Natural killer cell (primary cell): ENCODE data around the gene TTLL6. TPM values are rescaled to one million over a fixed set of nuclear protein-coding genes. Genes with fewer than 3 reads are reported as not detected.
"Not testable (repeated sequence)": the region's sequence is repeated elsewhere in the genome, so short reads cannot be mapped to it uniquely, and the experiment has no call there.

ENCODE experiments used
- ATAC-seq, 3 donors: fragments of 150-1000 bp in 2 of 3; fragments of 200-7000 bp in 1 of 3; cut with Tn5 transposase; 1 replicate in 1 of 3; 2 replicates in 2 of 3; pipeline ENCODE4 v1.10.0; 2021; ENCODE audit warnings: mild to moderate bottlenecking in 2 of 3, moderate library complexity in 2 of 3
- DNase-seq, 2 donors: peaks; one replicate each; pipeline versions ENCODE4 v3.0.0 to v3.0.0-alpha.2; 2013 to 2021; ENCODE audit warnings: mixed read lengths in 1 of 2
- H3K27ac ChIP-seq: one replicate; pipeline ENCODE4 v1.5.1; 2013; ENCODE audit warnings: mild to moderate bottlenecking, low read length
- H3K27me3 ChIP-seq: one replicate; pipeline ENCODE4 v1.6.1; 2013; ENCODE audit warnings: low read length; ENCODE audit not compliant: control insufficient read depth, insufficient read depth
- H3K36me3 ChIP-seq: one replicate; pipeline ENCODE4 v1.6.1; 2013; ENCODE audit warnings: low read length; ENCODE audit not compliant: control insufficient read depth, insufficient read depth
- H3K4me1 ChIP-seq: one replicate; pipeline ENCODE4 v1.6.1; 2013; ENCODE audit warnings: low read length; ENCODE audit not compliant: control insufficient read depth, insufficient read depth
- H3K4me3 ChIP-seq: one replicate; pipeline ENCODE4 v1.5.1; 2013; ENCODE audit warnings: low read length
- H3K9me3 ChIP-seq: one replicate; pipeline ENCODE4 v1.6.1; 2013; ENCODE audit warnings: low read length; ENCODE audit not compliant: control insufficient read depth, insufficient read depth
- H3K27ac Mint-ChIP-seq, 2 donors: one replicate each; pipeline ENCODE4 v1.8.0; 2022; ENCODE audit warnings: mild to moderate bottlenecking in 2 of 2, mixed read lengths in 2 of 2, moderate library complexity in 1 of 2
- H3K27me3 Mint-ChIP-seq, 2 donors: one replicate each; pipeline ENCODE4 v1.8.0; 2022; ENCODE audit warnings: low read depth in 2 of 2, mixed read lengths in 2 of 2
- H3K36me3 Mint-ChIP-seq: one replicate; pipeline ENCODE4 v1.8.0; 2022; ENCODE audit warnings: mixed read lengths
- H3K4me1 Mint-ChIP-seq, 2 donors: one replicate each; pipeline ENCODE4 v1.8.0; 2022; ENCODE audit warnings: mixed read lengths in 2 of 2
- H3K4me3 Mint-ChIP-seq: one replicate; pipeline ENCODE4 v1.8.0; 2022; ENCODE audit warnings: mild to moderate bottlenecking, moderate library complexity, mixed read lengths
- H3K9me3 Mint-ChIP-seq, 2 donors: one replicate each; pipeline ENCODE4 v1.8.0; 2022; ENCODE audit warnings: mixed read lengths in 2 of 2
- WGBS: methylation state at CpG from one replicate; pipeline ENCODE4 v1.1.7; 2013; ENCODE audit warnings: missing lambda C conversion rate; ENCODE audit not compliant: insufficient coverage; 5-methylcytosine and 5-hydroxymethylcytosine counted together
- intact Hi-C: fragments of 100-400 bp; cut with micrococcal nuclease; formaldehyde crosslinking; loops from one replicate; pipeline ENCODE4 v1.14.2; 2022
- total RNA-seq, 4 donors: library from RNA; stranded (reverse); fragments of 120-200 nt in 1 of 4; gene quantifications; one replicate each; pipeline versions ENCODE4 v1.2.3 to v1.2.4, GENCODE V29; 2013 to 2022
- TF ChIP-seq, protein P1 (sequence below): fragments of 200-600 bp; IDR thresholded peaks from one replicate; pipeline ENCODE4 v1.8.0; 2022; ENCODE audit warnings: antibody characterized with exemption

TTLL6 gene
- total RNA-seq, 3 donors from 2014 or later (not counting 1 experiment from before 2014, with no cell fraction given) = not detected

GRCh38 chr17:48800626-48801217, 16.3 kb downstream of the TTLL6 start:
- intact Hi-C loops = no loop called here
- DNase-seq (no peak), ATAC-seq (no peak)
- H3K4me1 ChIP-seq = no peaks in the 10 kb centered on the region
- H3K9me3 ChIP-seq = no peaks in the 10 kb centered on the region
- TF ChIP-seq, protein P1, sequence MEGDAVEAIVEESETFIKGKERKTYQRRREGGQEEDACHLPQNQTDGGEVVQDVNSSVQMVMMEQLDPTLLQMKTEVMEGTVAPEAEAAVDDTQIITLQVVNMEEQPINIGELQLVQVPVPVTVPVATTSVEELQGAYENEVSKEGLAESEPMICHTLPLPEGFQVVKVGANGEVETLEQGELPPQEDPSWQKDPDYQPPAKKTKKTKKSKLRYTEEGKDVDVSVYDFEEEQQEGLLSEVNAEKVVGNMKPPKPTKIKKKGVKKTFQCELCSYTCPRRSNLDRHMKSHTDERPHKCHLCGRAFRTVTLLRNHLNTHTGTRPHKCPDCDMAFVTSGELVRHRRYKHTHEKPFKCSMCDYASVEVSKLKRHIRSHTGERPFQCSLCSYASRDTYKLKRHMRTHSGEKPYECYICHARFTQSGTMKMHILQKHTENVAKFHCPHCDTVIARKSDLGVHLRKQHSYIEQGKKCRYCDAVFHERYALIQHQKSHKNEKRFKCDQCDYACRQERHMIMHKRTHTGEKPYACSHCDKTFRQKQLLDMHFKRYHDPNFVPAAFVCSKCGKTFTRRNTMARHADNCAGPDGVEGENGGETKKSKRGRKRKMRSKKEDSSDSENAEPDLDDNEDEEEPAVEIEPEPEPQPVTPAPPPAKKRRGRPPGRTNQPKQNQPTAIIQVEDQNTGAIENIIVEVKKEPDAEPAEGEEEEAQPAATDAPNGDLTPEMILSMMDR = no peak
- H3K27ac ChIP-seq = no peak overlapping the region
- H3K4me3 ChIP-seq = no peak overlapping the region
- no peak overlapping the region for H3K4me3 Mint-ChIP-seq
- H3K9me3 Mint-ChIP-seq = no peaks in the 10 kb centered on the region
- no peaks in the 10 kb centered on the region for H3K36me3 Mint-ChIP-seq
- no peak overlapping the region for H3K27ac Mint-ChIP-seq
- H3K36me3 ChIP-seq = no peaks in the 10 kb centered on the region
- peaks cover 19 to 36% of the 10 kb centered on the region in 2 donors for H3K27me3 Mint-ChIP-seq
- H3K4me1 Mint-ChIP-seq = peaks cover 0 to 6% of the 10 kb centered on the region in 2 donors
- WGBS = 57% methylated on average over 5 of the region's 5 CpGs
- H3K27me3 ChIP-seq = peaks cover 2% of the 10 kb centered on the region

DNA sequence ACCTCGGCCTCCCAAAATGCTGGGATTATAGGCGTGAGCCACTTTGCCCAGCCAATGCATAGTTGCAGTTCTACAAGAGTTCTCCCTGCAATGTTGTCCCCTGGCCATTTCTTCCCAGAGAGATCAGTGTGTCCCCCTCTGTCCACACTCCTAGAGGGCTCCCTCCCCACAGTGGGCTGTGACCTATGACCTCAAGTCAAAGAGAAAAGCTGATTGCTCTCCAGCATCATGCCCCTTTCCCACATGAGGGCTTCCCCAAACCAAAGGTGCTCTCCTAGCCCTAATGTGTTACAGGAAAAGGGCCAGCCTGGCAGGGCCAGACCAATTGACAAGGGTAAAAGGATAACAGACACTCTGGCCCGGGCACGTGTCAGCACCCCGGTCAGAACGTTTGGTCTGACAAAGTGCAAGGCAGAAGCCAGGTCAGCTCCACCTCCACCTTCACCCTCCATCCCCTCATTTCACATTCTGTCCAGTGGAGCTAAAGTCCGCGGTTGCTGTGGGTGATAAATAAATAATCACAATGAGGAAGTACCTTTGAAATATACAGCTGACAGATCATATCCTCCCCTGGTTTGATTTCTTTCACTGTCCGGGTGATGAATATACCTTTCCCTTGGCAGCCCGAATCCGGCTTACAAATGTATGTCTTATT, 17.8 kb downstream of the TTLL6 start:
- TF ChIP-seq, protein P1 = no peak
- Histone ChIP-seq H3K4me1 (no peaks in the 10 kb centered on the region), H3K9me3 (no peaks in the 10 kb centered on the region), H3K27me3 (peaks cover 2% of the 10 kb centered on the region), H3K36me3 (no peaks in the 10 kb centered on the region), H3K4me3 (no peak overlapping the region), H3K27ac (no peak overlapping the region)
- no peaks in the 10 kb centered on the region for H3K9me3 Mint-ChIP-seq
- no peak overlapping the region for H3K27ac Mint-ChIP-seq
- H3K4me1 Mint-ChIP-seq = no peaks in the 10 kb centered on the region
- no peak overlapping the region for H3K4me3 Mint-ChIP-seq
- no peak for DNase-seq
- intact Hi-C loops = no loop called here
- 61% methylated on average over 9 of the region's 11 CpGs for WGBS
- no peaks in the 10 kb centered on the region for H3K36me3 Mint-ChIP-seq
- ATAC-seq = no peak
- peaks cover 19 to 33% of the 10 kb centered on the region in 2 donors for H3K27me3 Mint-ChIP-seq

- intact Hi-C loops, H3K4me1 Mint-ChIP-seq: not testable (repeated sequence)
- H3K27me3 Mint-ChIP-seq = peaks cover 28 to 43% of the 10 kb centered on the region in 2 donors
Observed at GRCh38 chr17:48796163-48796522, 20.9 kb downstream of the TTLL6 start.

DNA sequence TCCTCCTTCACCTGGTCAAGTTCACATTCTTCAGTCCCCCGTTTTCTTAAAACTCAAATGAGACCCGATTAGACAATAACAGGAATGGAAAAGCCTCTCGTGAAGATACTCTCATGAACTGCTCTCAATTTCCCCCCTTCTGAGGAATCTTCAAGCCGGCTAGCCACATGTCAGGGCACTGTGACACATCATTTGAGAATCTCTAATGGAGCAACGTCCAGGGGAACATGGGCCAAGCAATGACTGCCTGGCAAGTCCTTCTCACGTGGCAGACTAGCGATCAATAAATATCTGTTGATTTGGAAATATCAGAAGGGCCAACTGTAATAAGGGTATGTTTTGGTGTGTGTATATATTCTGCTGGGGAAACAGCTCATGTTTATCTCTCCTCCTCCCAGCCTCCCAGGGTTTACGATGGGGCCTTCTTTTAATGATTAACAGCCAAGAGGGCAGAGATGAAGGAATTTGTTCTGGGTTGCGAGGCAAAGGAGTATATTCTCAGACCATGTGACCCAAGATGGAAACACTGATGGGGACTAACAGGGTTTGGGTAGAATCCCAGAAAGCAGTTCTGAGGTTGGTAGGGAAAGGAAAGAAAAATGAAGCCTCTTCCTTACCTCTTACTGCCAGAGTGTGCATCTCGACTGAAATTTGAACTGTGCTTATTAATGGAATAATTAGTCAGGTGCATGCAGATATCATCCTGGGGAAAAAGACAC, 21.4 kb downstream of the TTLL6 start:
- DNase-seq (no peak), ATAC-seq (no peak)
- H3K4me3 ChIP-seq = no peak overlapping the region
- Mint-ChIP-seq H3K4me1 (peaks cover 5 to 6% of the 10 kb centered on the region in 2 donors), H3K4me3 (no peak overlapping the region), H3K27ac (no peak overlapping the region), H3K36me3 (no peaks in the 10 kb centered on the region), H3K27me3 (peaks cover 27 to 42% of the 10 kb centered on the region in 2 donors), H3K9me3 (no peaks in the 10 kb centered on the region)
- peaks cover 7% of the 10 kb centered on the region for H3K4me1 ChIP-seq
- intact Hi-C loops = no loop called here
- no peaks in the 10 kb centered on the region for H3K36me3 ChIP-seq
- WGBS = 83% methylated on average over 10 of the region's 10 CpGs
- H3K27ac ChIP-seq = no peak overlapping the region
- TF ChIP-seq, protein P1 = no peak
- H3K27me3 ChIP-seq = no peaks in the 10 kb centered on the region
- H3K9me3 ChIP-seq = no peaks in the 10 kb centered on the region

More at GRCh38 chr17:48796163-48796522, 20.9 kb downstream of the TTLL6 start:
- not testable (repeated sequence) for H3K27ac Mint-ChIP-seq, H3K36me3 Mint-ChIP-seq, H3K4me3 Mint-ChIP-seq, H3K36me3 ChIP-seq, H3K9me3 ChIP-seq, DNase-seq, ATAC-seq, H3K27me3 ChIP-seq, H3K27ac ChIP-seq, H3K9me3 Mint-ChIP-seq, H3K4me1 ChIP-seq, H3K4me3 ChIP-seq
- 22% methylated on average over 6 of the region's 6 CpGs for WGBS
